HepG2 (cell line): ENCODE data around the gene DNAAF3. TPM values are rescaled to one million over a fixed set of nuclear protein-coding genes. Genes with fewer than 3 reads are reported as not detected.
A peak's percentile ranks its signal among the peaks of the same experiment; 100 is the strongest.

Experiments used
- ATAC-seq: fragments of 200-7000 bp; cut with Tn5 transposase; 3 replicates; pipeline ENCODE4 v1.9.1; 2020; ENCODE audit warnings: mild to moderate bottlenecking, moderate library complexity
- BruUV-seq: library from RNA; stranded (reverse); fragments of 400-500 nt; replicated peaks from 2 replicates; lab custom pipeline; 2021; lab: Mats Ljungman, UMichigan
- CTCF ChIA-PET: fragments of 300-600 bp; formaldehyde crosslinking; extraction: SDS; loops from one replicate; lab custom pipeline; 2021; ENCODE audit warnings: low total read pairs, inconsistent platforms, low intra/inter-chr PET ratio; lab: Yijun Ruan, JAX
- POLR2A ChIA-PET: fragments of 350-600 bp; sonication (Branson Sonifier 250); formaldehyde crosslinking; loops from one replicate; lab custom pipeline; 2020; ENCODE audit warnings: antibody characterized with exemption, inconsistent platforms; lab: Yijun Ruan, JAX
- DNase-seq: peaks from one replicate; pipeline ENCODE4 v3.0.0-alpha.2; 2015; ENCODE audit warnings: low spot score
- FAIRE-seq: peaks from 3 replicates; lab custom pipeline; 2011; peaks lifted over from hg19 to GRCh38; lab: Jason Lieb, UNC
- H2AFZ ChIP-seq: one replicate; pipeline ENCODE4 v1.6.1; 2011; ENCODE audit warnings: low read length, inconsistent platforms
- H3K27ac ChIP-seq: fragments of 300-600 bp; 3 replicates; pipeline ENCODE4 v1.8.0; 2011; ENCODE audit warnings: mixed run types, mild to moderate bottlenecking, mixed read lengths, low read length, inconsistent platforms; ENCODE audit not compliant: insufficient read depth; ENCODE audit errors: extremely low read length
- H3K27me3 ChIP-seq, 2 experiments: fragments of 200-600 bp in 1 of 2; 2 replicates in 1 of 2; 3 replicates in 1 of 2; pipeline versions ENCODE4 v1.6.0 to v1.8.0; 2011; ENCODE audit warnings: low read length in 2 of 2, mild to moderate bottlenecking in 2 of 2, moderate library complexity in 2 of 2, inconsistent platforms in 1 of 2; ENCODE audit not compliant: insufficient read depth in 2 of 2, control insufficient read depth in 1 of 2
- H3K36me3 ChIP-seq, 2 experiments: fragments of 200-600 bp in 1 of 2; replicated peaks in 1 of 2; 2 replicates in 1 of 2; 3 replicates in 1 of 2; pipeline versions ENCODE4 v1.5.1 to v1.8.0; 2011; ENCODE audit warnings: low read length in 2 of 2, inconsistent platforms in 1 of 2; ENCODE audit not compliant: insufficient read depth in 2 of 2, control insufficient read depth in 1 of 2
- H3K4me1 ChIP-seq: 2 replicates; pipeline ENCODE4 v1.5.1; 2012; ENCODE audit warnings: low read length, inconsistent platforms; ENCODE audit not compliant: insufficient read depth
- H3K4me2 ChIP-seq: 2 replicates; pipeline ENCODE4 v1.6.0; 2011; ENCODE audit warnings: low read depth, low read length, inconsistent platforms
- H3K4me3 ChIP-seq, 3 experiments: fragments of 200-600 bp in 1 of 3; sonication (generic), shearing (Covaris generic) in 1 of 3; replicated peaks in 1 of 3; 2 replicates each; pipeline ENCODE4 v1.5.1; 2011 to 2016; ENCODE audit warnings: low read length in 3 of 3, inconsistent platforms in 2 of 3, low read depth in 2 of 3, mild to moderate bottlenecking in 2 of 3, control low read depth in 1 of 3, mixed read lengths in 1 of 3; ENCODE audit not compliant: insufficient read depth in 1 of 3
- H3K79me2 ChIP-seq: one replicate; pipeline ENCODE4 v1.6.1; 2011; ENCODE audit warnings: low read length, inconsistent platforms; ENCODE audit not compliant: insufficient read depth
- H3K9ac ChIP-seq: 2 replicates; pipeline ENCODE4 v1.6.0; 2011; ENCODE audit warnings: mild to moderate bottlenecking, low read depth, low read length, inconsistent platforms; ENCODE audit not compliant: insufficient read depth
- H3K9me3 ChIP-seq: 2 replicates; pipeline ENCODE4 v1.5.1; 2012; ENCODE audit warnings: mild to moderate bottlenecking, low read length
- H4K20me1 ChIP-seq: 2 replicates; pipeline ENCODE4 v1.6.0; 2011; ENCODE audit warnings: inconsistent platforms, mild to moderate bottlenecking, low read length, moderate library complexity; ENCODE audit not compliant: insufficient read depth
- DDIT3 ChIP-seq: sonication (generic); formaldehyde crosslinking; IDR thresholded peaks from 2 replicates; pipeline ENCODE4 v1.4.0; 2020; ENCODE audit warnings: mild to moderate bottlenecking, missing genetic modification reagents
- HNRNPK ChIP-seq: fragments of 200-400 bp; formaldehyde crosslinking; IDR thresholded peaks from 2 replicates; pipeline ENCODE4 v1.6.1; 2018; ENCODE audit warnings: low read length, low read depth, moderate library complexity, mild to moderate bottlenecking; ENCODE audit not compliant: poor library complexity, severe bottlenecking
- JDP2 ChIP-seq: sonication (generic); formaldehyde crosslinking; IDR thresholded peaks from 2 replicates; pipeline ENCODE4 v1.8.1; 2022; ENCODE audit warnings: missing genetic modification reagents, borderline replicate concordance
- PCBP1 ChIP-seq: fragments of 200-400 bp; formaldehyde crosslinking; IDR thresholded peaks from 2 replicates; pipeline ENCODE4 v1.6.1; 2017; ENCODE audit warnings: mild to moderate bottlenecking, low read depth, low read length, borderline replicate concordance
- ZBED4 ChIP-seq: sonication (generic); formaldehyde crosslinking; IDR thresholded peaks from 2 replicates; pipeline ENCODE4 v1.4.0; 2020; ENCODE audit warnings: missing genetic modification reagents, borderline replicate concordance
- ZBTB1 ChIP-seq: sonication (generic); formaldehyde crosslinking; IDR thresholded peaks from 2 replicates; pipeline ENCODE4 v1.4.0; 2020; ENCODE audit warnings: missing genetic modification reagents, borderline replicate concordance
- ZBTB3 ChIP-seq: sonication (generic); formaldehyde crosslinking; IDR thresholded peaks from 2 replicates; pipeline ENCODE4 v1.4.0; 2020; ENCODE audit warnings: low read depth, mild to moderate bottlenecking, moderate library complexity, missing genetic modification reagents, borderline replicate concordance
- ZFYVE20 ChIP-seq: sonication (generic); formaldehyde crosslinking; IDR thresholded peaks from 2 replicates; pipeline ENCODE4 v1.8.0; 2023; ENCODE audit warnings: low read depth, mild to moderate bottlenecking, moderate library complexity, missing genetic modification reagents, borderline replicate concordance
- ZNF33B ChIP-seq: sonication (generic); formaldehyde crosslinking; IDR thresholded peaks from 2 replicates; pipeline ENCODE4 v1.5.1; 2020; ENCODE audit warnings: mild to moderate bottlenecking, missing genetic modification reagents
- WGBS: methylation state at CpG from one replicate; pipeline ENCODE4 v1.1.6; 2017; ENCODE audit warnings: low lambda C conversion rate; 5-methylcytosine and 5-hydroxymethylcytosine counted together
- in situ Hi-C: cut with HindIII; loops from 2 replicates; pipeline ENCODE4 v1.10.0; 2017; ENCODE audit warnings: low pct_unique_long_range_greater_than_20kb; ENCODE audit not compliant: extremely low pct_ligation_motif_present
- intact Hi-C: fragments of 100-400 bp; cut with micrococcal nuclease; formaldehyde crosslinking; loops from one replicate; pipeline ENCODE4 v1.10.0; 2022; ENCODE audit not compliant: unreplicated experiment
- polyA plus RNA-seq, 8 experiments: library from polyadenylated mRNA; depleted of rRNA in 3 of 8; stranded (reverse) in 7 of 8; unstranded in 1 of 8; fragments of >200 nt; fragmentation: Illumina TruSeq in 4 of 8; extraction: Trizol in 4 of 8; gene quantifications; 2 replicates each; pipeline versions ENCODE4 v1.2.1 to v1.2.3, GENCODE V29; 2011 to 2016; ENCODE audit warnings: low read depth in 4 of 8, missing spikeins in 1 of 8, mixed read lengths in 1 of 8; ENCODE audit not compliant: insufficient read depth in 1 of 8
- total RNA-seq, 5 experiments: library from RNA; depleted of rRNA; stranded (reverse); fragments of >200 nt; fragmentation: Illumina TruSeq; extraction: Trizol; gene quantifications; 2 replicates each; pipeline ENCODE4 v1.2.3, GENCODE V29; 2016; ENCODE audit warnings: low read depth in 1 of 5

Gene DNAAF3
- total and polyA plus RNA-seq, 2 of the 13 experiments (the other 11 are each of a cell fraction or from before 2014, with no cell fraction given): 0.30 to 0.40 TPM

GRCh38 chr19:55136399-55137102 is 29.9 kb downstream of the DNAAF3 start:
- no peaks in the 10 kb centered on the region for H4K20me1 ChIP-seq
- H3K36me3 ChIP-seq: no peaks in the 10 kb centered on the region
- H3K4me1 ChIP-seq: 0 out of 2 replicates have a peak, but pooled peaks cover 2% of the 10 kb centered on the region
- no peak overlapping the region for H3K9ac ChIP-seq
- ATAC-seq (no peak), DNase-seq (no peak), FAIRE-seq (no peak)
- ChIA-PET CTCF (no interaction called here), POLR2A (no interaction called here)
- no peak overlapping the region for H3K4me3 ChIP-seq
- in situ Hi-C loops (no loop called here), intact Hi-C loops (no loop called here)
- 70% methylated on average over 8 of the region's 17 CpGs for WGBS
- no peaks in the 10 kb centered on the region for H3K79me2 ChIP-seq
- BruUV-seq: no TSS peak
- no peak for TF ChIP-seq ZFYVE20 (CRISPR knock-in tag)
- no peak for TF ChIP-seq ZBTB1
- no peak for TF ChIP-seq ZNF33B (CRISPR knock-in tag)
- no peak overlapping the region for H2AFZ ChIP-seq
- no peaks in the 10 kb centered on the region for H3K9me3 ChIP-seq
- H3K27ac ChIP-seq: no peak overlapping the region
- H3K4me2 ChIP-seq: no peak overlapping the region
- peaks cover 0 to 5% of the 10 kb centered on the region in 2 experiments; a peak in 1 of 5 replicates for H3K27me3 ChIP-seq

- Histone ChIP-seq H2AFZ (no peak overlapping the region), H3K27me3 (peaks cover 0 to 17% of the 10 kb centered on the region in 2 experiments; a peak in 1 of 5 replicates), H3K4me2 (no peak overlapping the region), H3K79me2 (no peaks in the 10 kb centered on the region), H3K9ac (no peak overlapping the region), H3K36me3 (no peaks in the 10 kb centered on the region), H3K9me3 (no peaks in the 10 kb centered on the region), H3K27ac (no peak overlapping the region), H3K4me3 (no peak overlapping the region), H4K20me1 (no peaks in the 10 kb centered on the region), H3K4me1 (no peaks in the 10 kb centered on the region)
- no peak for ATAC-seq
- intact Hi-C loops (loop anchor here (5.0 kb wide), 1 partner anchor 252 kb away; no protein-coding TSS in a partner anchor), in situ Hi-C loops (no loop called here)
- WGBS: 16% methylated on average over 3 of the region's 3 CpGs
- ChIA-PET POLR2A (no interaction called here), CTCF (no interaction called here)
- no peak for DNase-seq
- TF ChIP-seq DDIT3 (no peak), ZBED4 (no peak), ZBTB3 (CRISPR knock-in tag) (no peak), HNRNPK (peak; percentile 97), JDP2 (CRISPR knock-in tag) (no peak), PCBP1 (peak; percentile 72; the same call in 1 of the 2 replicates)
- no peak for FAIRE-seq
- BruUV-seq: no TSS peak
These were observed 31.7 kb downstream of the DNAAF3 start for GRCh38 chr19:55134736-55135135.
